ENCODE measurements around the gene ADRA2B.

Gene ADRA2B

DNA sequence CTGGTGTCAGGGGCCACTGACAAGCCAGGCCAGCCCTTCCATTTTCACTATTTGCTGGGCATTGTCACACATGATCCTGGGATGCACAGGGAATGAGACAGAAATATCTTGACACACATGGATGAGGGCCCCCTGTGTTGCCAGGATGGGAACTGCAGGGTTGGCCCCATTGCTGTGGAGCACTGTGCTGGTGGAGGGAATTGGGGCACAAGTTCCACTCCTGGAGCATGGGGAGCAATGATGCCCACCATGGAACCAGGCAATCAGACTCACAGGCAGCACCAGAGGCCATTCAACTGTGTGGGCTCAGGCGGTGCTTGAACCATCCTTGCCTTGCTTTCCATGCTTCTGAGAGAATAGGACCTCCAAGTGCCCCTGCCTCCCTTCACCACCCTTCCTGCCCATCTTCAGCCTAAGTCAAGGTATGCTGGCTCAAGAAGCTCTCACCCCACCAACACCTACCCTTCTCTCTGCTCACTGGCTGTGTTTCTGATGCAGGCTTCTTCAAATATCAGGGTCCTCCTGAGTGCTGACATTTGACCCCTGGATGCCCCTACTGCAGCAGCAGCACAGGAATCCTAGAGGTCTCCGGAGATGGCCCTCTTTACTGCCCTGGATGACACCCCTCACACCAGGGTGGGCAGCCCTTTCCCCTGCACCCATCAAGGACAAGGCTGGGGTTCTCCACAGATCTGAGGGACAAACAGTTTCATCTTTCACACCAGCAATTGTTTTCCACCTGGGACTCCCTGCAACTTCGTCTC lies 11.0 kb downstream of the ADRA2B start:
- no peak for DNase-seq (ENCODE audit: low read depth in 2 of 2)

DNA sequence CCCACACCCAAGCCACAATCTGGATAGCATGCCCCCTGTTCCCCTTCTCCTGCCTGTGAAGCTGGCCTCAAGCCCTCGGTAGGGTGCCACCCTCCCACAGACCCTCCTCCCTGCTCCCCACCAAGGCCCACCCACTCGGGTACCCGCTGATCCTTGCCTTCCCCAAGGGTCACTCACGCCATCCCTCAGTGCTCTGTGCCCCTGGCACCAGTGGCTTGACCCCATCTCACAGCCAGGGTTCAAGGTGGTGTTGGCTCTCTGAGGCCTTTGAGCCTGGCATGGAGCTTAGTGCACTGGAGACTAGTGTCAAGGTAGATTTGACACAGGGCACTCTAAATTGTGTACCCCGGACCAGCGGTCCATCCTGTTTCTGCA lies 11.9 kb downstream of the ADRA2B start:
- DNase-seq (ENCODE audit: low read depth in 2 of 2), result no peak

GRCh38 chr2:96103761-96104486 lies 12.4 kb downstream of the ADRA2B start:
- no peak for DNase-seq (ENCODE audit: low read depth in 2 of 2)

DNA sequence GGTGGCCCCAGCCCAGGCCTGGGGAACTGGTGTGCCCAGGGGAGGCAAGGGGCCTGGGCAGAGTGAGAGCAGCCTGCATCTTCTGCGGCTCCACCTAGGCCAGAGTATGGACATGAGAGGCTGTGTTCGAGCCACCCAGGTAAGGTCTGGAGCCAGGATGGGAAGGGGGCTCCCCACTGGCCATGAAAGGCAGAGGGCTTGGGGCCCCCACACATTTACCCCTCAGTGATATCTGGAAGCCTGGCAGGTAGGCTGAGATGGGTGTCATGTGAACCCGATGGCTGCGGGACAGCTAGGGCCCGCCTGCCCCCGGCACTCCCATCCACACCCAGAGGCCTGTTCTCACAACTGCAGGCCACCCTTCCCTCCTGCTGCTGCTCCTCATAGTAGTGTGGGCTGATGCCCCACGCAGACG lies 13.2 kb downstream of the ADRA2B start:
- DNase-seq (ENCODE audit: low read depth in 2 of 2), result no peak

GRCh38 chr2:96102596-96103186 lies 13.7 kb downstream of the ADRA2B start:
- no peak for DNase-seq (ENCODE audit: low read depth in 2 of 2)

DNA sequence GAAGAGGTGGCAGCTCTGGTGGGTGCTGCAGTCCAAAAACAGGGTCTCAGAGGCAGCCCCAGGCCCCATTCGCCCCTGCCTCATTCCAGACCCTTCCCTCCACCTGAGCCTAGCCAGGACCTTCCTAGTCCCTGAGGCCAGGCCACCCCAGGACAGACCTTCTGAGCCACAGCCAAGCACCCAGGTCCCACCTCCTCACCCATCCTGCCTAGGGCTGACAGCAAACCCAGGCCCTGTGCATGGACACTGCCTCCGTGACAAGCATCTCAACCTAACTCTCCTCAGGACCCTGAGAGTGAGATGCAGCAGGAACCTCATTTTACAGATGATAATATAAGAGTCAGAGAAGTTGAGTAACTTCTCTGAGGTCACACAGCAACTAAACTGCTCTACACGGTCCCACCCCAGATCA lies 15.5 kb downstream of the ADRA2B start:
- DNase-seq (ENCODE audit: low read depth in 2 of 2), result no peak

DNA sequence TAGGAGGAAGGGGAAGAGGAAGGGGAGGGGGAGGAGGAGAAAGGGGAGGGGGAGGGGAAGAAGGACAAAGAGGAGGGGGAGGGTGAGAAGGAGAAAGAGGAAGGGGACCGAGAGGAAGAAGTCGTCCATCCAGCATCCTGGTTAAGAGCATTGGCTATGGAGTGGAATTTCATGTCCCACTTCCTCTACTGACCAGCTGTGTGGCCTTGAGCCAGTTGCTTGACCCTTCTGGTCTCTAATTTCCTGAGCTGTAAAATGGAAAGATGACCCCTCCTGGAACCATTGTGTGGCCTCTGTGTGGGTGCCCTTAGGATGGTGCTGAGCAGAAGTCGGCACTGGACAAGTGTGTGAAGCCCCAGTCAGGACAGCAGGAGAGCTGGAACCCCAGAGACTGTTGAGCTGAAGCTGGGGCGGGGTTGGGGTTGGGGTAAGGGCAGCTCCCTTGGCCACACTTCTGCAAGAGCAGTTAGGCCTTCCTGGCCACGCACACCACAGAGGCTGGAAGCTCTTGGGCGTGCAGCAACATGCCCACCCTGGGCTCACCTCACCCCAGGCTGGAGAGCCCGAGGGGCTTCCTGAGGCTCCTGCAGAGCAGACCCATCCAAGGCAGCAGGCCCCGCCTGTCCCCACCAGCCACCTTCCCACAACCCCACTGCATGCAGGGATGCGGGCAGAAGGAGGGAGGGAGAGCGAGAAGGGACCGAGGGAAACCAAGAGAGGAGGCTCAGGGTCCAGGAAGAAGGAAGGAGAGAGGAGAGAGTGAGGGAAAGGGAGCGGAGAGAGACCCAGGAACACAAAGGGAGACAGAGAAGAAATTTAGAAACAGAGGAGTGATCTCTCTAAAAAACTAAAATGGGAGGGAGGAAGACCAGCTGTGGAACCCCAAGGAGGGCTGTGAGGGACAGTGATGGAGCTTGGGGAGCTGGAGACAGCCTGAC lies 16.2 kb downstream of the ADRA2B start:
- no peak for DNase-seq (ENCODE audit: low read depth in 2 of 2)

DNA sequence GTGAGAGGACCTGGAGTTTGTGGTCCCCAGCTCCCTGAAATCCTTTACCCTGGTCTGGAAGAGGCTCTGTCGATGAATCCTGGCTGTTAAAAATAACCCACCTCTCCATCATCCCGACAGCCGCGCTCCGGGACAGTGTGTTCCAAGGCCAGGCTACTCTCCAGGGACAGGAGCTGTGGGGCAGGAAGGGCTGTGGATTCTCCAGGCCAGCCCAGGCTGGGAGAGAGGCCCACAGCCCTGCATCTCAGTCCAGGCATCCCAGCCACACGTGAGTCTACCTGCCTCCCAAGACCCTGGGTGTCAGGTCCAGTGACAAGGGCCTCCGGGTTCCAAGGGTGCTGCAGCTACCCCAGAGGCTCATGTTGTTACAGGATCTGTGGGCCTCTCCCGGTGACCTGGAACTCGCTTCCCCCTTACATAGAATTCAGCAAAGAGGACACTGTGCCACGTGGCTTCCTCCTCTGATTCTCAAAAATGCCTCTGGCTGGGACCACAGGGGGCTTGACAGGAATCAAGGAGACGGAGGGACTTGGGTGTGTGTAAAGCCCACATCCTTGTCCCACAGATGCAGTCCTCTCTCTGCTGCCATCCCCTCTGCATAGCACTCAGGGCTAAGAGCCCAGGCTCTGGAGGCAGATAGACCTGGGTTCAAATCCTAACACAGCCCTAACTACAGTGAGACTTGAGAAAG lies 17.3 kb downstream of the ADRA2B start:
- no peak for DNase-seq (ENCODE audit: low read depth in 2 of 2)

GRCh38 chr2:96097951-96098823 lies 18.2 kb downstream of the ADRA2B start:
- no peak for DNase-seq (ENCODE audit: low read depth in 2 of 2)

DNA sequence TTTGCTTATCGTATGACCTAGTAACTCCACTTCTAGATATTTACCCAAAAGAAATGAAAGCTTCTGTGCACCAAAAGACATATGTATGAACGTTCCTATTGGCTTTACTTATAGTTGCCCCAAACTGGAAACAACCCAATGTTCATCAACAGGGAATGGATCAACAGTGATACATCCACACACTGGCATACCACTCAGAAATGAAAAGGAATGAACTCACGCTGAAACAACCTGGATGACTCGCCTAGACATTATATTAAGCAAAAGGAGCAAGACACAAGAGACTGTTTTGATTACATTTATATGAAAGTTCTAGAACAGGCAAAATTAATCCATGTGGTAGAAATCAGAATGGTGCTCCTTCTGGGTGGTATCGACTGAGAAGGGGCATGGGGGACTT lies 18.9 kb downstream of the ADRA2B start:
- no peak for DNase-seq (ENCODE audit: low read depth in 2 of 2)

- DNase-seq (ENCODE audit: low read depth in 2 of 2), result no peak
Observed at GRCh38 chr2:96095116-96095636, 21.2 kb downstream of the ADRA2B start.

GRCh38 chr2:96093528-96093927 lies 22.8 kb downstream of the ADRA2B start:
- DNase-seq (ENCODE audit: low read depth in 2 of 2), result no peak

GRCh38 chr2:96092951-96093350 lies 23.4 kb downstream of the ADRA2B start:
- DNase-seq (ENCODE audit: low read depth in 2 of 2), result no peak

GRCh38 chr2:96092573-96092877 lies 23.8 kb downstream of the ADRA2B start:
- no peak for DNase-seq (ENCODE audit: low read depth in 2 of 2)

DNA sequence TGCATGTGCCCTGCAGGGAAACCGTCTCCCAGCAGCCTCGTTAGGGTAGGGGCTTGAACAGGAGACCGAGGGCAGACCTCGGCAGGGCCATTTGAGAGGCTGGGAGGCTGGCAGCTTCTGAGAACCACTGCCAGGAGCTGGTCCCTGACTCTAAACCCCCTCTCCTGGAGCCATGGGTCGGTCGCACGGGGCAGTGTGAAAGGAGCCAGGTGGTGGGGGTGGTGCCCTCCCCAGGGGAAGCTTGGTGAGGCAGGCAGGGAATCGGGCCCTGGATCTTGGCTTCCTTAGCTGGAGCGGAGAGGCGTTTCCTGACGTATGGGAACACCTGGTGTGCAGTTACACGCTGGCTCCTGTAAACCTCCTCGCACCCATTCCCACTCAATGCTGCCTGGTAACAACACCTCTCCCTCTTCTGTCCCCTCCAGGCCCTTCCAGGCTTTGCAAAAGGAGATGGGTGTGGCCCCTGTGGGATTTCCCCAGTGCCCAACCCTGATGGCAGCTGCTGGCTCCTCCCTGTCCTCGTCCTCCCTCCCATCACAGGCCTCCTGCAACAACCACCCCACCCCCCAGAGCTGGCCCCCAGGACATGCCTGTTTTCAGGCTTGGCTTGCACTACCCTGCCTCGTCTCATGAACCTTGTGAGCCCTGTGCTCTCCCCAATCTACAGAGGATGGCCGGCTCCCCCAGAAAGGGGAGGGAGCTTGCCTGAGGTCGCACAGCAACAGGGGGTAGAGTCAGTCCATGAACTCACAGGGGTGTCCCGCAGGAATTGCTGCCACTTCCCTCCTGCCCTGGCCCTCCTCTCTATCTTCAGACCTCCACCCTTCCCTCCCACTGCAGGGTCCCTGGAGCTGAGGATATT lies 24.4 kb downstream of the ADRA2B start:
- no peak for DNase-seq (ENCODE audit: low read depth in 2 of 2)

DNA sequence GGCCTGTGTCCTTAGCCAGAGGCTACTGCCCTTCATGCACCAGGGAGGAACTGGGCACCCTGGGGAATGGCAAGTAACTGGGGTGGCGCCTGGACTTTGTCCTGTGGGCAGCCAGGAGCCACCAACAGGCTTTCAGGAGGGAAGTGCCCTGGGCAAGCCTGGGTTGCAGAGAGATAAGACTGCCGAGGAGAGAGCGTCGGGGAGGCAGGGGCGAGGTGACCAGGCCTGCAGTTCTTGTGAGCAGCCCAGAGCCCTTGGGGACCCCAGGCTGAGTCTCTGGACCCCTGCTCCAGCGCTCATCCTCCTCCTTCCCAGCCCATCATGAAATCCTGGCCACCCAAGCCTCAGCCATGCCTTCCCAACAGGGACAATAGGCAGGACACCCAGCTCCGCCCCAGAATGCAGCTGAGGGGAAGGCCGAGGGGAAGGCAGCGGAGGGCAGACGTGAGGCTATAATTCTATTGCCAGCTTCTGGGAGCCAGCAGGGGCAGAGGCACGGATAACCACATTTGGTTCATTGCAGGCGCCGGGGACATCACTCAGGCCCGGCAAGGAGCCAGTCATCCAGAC lies 25.1 kb downstream of the ADRA2B start:
- no peak for DNase-seq (ENCODE audit: low read depth in 2 of 2)

- no peak for DNase-seq (ENCODE audit: low read depth in 2 of 2)
Observed at GRCh38 chr2:96090196-96090926, 26.0 kb downstream of the ADRA2B start.

Measured in stimulated activated CD4-positive, alpha-beta T cell treated with anti-CD3 and anti-CD28 coated beads, Interleukin-1b, Interleukin-23, amount 100 ng/mL, for 1 hour (primary cell).